GM21717 (cell line): ENCODE measurements around the gene ZBTB32.
"Not testable (repeated sequence)": the region's sequence is repeated elsewhere in the genome, so short reads cannot be mapped to it uniquely, and the experiment has no call there.

Source experiments
- ATAC-seq: cut with Tn5 transposase; IDR thresholded peaks from one replicate; pipeline ENCODE4 v1.9.1; 2021; ENCODE audit warnings: mild to moderate bottlenecking, moderate library complexity; ENCODE audit not compliant: unreplicated experiment

The ZBTB32 gene

DNA sequence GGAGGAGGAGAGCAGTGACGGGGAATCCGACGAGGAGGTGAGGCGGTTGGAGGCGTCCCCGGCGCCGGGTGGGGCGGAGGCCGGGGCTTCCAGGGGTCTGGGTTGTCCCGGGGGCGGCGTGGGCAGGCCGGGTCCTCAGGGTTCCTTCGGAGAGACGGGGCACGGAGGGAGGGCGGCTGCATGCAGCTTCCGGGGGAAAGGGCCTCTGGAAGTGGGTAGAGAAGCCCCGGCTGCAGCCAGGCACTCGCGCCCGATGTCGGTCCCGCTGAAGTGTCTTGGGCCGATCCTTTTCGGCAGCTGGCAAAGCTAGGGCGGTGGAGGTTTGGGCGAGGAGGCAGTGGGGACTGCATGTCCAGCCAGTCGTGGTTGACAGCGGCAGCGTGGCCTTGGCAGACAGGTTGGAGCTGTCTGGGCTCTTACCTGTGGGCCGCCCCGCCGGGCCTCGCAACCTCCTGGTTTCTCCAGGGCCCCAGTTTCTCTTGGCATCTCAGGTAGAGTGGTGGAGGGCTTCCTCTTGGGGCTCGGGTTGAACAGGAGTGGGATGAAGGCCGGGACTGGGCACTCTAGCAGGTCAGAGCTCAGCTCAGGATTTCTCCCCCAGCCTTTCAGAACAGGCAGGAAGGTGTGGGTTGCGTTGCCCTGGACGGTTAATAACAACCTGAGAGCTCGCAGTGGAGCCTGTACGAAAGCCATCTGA lies 14.1 kb downstream of the ZBTB32 start:
- no peak for ATAC-seq

DNA sequence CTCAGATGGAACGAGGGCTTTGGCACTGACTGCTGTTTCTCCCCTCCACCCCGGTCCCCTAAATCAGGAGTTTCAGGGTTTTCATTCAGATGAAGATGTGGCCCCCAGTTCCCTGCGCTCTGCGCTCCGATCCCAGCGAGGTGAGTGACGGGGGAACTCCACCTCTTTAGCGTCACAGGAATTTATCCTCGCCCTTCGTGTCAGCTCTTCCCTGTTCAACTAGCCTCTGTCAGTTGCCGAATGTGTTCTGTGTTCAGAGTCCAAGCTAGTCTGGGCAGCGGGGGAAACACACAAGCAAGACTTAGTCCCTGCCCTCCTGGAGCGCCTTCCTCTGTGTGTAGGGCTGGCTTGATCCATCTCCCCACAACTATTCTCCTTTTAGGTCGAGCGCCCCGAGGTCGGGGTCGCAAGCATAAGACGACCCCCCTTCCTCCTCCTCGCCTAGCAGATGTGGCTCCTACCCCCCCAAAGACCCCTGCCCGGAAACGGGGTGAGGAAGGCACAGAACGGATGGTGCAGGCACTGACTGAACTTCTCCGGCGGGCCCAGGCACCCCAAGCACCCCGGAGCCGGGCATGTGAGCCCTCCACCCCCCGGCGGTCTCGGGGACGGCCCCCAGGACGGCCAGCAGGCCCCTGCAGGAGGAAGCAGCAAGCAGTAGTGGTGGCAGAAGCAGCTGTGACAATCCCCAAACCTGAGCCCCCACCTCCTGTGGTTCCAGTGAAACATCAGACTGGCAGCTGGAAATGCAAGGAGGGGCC lies 15.2 kb downstream of the ZBTB32 start:
- ATAC-seq = no peak

DNA sequence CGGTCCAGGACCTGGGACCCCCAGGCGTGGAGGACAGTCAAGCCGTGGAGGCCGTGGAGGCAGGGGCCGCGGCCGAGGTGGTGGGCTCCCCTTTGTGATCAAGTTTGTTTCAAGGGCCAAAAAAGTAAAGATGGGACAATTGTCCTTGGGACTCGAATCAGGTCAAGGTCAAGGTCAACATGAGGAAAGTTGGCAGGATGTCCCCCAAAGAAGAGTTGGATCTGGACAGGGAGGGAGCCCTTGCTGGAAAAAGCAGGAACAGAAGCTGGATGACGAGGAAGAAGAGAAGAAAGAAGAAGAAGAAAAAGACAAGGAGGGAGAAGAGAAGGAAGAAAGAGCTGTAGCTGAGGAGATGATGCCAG lies 15.8 kb downstream of the ZBTB32 start:
- ATAC-seq = no peak

DNA sequence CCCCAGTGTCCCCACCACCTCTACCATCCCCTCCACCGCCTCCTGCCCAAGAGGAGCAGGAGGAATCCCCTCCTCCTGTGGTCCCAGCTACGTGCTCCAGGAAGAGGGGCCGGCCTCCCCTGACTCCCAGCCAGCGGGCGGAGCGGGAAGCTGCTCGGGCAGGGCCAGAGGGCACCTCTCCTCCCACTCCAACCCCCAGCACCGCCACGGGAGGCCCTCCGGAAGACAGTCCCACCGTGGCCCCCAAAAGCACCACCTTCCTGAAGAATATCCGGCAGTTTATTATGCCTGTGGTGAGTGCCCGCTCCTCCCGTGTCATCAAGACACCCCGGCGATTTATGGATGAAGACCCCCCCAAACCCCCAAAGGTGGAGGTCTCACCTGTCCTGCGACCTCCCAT lies 16.3 kb downstream of the ZBTB32 start:
- no peak for ATAC-seq

DNA sequence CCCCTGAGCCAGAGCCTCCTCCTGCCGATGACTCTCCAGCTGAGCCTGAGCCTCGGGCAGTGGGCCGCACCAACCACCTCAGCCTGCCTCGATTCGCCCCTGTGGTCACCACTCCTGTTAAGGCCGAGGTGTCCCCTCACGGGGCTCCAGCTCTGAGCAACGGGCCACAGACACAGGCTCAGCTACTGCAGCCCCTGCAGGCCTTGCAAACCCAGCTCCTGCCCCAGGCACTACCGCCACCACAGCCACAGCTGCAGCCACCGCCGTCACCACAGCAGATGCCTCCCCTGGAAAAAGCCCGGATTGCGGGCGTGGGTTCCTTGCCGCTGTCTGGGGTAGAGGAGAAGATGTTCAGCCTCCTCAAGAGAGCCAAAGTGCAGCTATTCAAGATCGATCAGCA lies 17.0 kb downstream of the ZBTB32 start:
- no peak for ATAC-seq

DNA sequence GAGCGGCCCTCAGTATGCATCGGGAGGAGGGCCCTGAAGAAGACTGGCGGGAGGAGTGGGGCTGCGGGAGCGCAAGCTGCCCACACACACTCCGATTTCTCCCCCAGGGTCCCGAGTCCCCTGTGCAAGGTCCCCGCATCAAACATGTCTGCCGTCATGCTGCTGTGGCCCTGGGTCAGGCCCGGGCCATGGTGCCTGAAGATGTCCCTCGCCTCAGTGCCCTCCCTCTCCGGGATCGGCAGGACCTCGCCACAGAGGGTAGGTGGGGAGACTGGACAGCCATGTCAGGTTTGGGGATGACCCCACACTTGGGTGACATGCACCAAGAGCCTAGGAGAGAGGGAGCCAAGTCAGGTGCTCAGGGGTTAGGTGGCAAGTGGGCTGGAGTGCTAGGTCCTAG lies 18.1 kb downstream of the ZBTB32 start:
- ATAC-seq = no peak

DNA sequence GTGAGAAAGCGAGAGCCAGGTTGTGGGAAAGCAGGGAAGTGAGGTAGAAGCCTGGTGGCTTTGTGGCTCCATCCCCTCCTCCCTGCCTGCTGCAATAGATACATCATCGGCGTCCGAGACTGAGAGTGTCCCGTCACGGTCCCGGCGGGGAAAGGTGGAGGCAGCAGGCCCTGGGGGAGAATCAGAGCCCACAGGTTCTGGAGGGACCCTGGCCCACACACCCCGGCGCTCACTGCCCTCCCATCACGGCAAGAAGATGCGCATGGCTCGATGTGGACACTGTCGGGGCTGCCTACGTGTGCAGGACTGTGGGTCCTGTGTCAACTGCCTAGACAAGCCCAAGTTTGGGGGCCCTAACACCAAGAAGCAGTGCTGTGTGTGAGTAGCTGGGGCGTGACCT lies 18.5 kb downstream of the ZBTB32 start:
- ATAC-seq = no peak

DNA sequence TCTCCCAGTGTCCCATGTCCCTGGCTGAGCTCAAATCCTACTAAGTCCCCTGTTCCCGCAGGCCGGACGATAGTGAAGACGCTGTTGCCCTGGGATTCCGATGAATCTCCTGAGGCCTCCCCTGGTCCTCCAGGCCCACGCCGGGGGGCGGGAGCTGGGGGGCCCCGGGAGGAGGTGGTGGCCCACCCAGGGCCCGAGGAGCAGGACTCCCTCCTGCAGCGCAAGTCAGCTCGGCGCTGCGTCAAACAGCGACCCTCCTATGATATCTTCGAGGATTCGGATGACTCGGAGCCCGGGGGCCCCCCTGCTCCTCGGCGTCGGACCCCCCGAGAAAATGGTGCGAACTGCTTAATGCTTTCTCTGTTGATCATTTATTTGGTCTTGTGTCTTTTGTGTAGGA lies 19.3 kb downstream of the ZBTB32 start:
- no peak for ATAC-seq

DNA sequence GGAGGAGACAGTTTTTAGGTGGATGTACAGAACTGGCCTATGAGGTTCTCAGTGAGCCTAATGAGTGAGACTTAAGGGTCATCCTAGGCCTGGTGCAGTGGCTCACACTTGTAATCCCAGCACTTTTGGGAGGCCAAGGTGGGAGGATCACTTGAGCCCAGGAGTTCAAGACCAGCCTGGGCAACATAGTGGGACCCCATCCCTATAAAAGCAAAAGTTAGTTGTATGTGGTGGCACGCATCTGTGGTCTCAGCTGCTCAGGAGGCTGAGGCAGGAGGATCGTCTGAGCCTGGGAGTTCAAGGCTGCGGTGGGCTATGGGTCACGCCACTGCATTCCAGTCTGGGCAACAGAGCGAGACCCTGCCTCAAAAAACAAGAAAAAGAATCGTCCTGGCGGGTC lies 19.8 kb downstream of the ZBTB32 start:
- not testable (repeated sequence) for ATAC-seq

DNA sequence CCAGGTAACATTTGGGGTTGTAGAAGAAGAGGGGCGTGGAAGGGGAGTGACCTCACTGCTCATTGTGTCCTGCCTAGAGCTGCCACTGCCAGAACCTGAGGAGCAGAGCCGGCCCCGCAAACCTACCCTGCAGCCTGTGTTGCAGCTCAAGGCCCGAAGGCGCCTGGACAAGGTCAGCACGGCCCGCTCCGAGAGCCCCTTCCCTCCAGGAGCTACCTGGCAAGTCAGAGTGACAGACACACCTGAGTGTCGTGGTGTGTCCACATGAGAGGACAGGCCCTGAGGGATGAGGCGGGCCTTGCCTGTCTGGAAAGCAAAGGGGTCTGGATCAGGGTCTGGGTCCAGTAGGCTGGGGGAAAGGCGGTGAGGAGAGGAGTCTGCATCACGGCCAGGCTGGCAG lies 20.2 kb downstream of the ZBTB32 start:
- ATAC-seq = no peak

DNA sequence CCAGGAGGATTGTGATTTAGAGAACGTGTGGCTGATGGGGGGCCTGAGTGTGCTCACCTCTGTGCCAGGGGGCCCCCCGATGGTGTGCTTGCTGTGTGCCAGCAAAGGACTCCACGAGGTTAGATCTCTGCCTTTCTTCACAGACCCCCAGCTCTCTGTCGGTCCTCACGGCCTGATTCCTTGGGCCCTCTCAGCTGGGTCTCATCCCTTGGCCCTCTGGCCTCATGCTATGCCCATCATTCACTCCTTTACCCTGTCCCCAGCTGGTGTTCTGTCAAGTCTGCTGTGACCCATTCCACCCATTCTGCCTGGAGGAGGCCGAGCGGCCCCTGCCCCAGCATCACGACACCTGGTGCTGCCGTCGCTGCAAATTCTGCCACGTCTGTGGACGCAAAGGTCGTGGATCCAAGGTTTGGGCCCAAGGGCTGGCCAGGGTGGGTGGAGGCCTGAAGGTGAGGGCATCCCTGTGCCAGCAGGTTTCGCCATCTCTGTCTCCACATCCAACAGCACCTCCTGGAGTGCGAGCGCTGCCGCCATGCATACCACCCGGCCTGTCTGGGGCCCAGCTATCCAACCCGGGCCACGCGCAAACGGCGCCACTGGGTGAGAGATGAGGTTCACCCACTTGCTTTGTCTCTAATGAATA lies 21.0 kb downstream of the ZBTB32 start:
- ATAC-seq = no peak

DNA sequence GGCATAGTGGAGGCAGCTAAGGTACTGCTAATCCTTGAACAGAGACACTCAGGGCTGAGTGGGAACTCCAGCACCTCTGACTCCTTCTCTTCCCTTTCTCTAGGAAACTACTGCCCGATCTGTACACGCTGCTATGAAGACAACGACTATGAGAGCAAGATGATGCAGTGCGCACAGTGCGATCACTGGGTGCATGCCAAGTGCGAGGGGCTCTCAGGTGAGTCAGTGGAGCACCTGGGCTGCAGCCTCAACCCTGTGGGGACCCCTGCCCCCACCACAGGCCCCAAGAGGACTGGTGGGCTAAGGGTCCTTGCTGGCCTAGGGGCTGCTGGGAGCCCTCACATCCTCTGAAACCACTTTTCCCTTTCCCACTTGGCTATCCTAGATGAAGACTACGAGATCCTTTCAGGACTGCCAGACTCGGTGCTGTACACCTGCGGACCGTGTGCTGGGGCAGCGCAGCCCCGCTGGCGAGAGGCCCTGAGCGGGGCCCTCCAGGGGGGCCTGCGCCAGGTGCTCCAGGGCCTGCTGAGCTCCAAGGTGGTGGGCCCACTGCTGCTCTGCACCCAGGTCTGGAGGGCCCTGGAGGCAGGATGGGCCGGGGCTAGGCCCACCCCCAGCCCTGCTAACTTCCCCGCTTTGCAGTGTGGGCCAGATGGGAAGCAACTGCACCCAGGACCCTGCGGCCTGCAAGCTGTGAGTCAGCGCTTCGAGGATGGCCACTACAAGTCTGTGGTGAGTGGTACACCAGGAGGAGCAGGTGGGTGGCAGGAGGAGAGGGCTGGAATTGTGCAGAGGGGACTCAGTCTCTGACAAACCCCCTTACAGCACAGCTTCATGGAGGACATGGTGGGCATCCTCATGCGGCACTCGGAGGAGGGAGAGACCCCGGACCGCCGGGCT lies 22.9 kb downstream of the ZBTB32 start:
- no peak for ATAC-seq

DNA sequence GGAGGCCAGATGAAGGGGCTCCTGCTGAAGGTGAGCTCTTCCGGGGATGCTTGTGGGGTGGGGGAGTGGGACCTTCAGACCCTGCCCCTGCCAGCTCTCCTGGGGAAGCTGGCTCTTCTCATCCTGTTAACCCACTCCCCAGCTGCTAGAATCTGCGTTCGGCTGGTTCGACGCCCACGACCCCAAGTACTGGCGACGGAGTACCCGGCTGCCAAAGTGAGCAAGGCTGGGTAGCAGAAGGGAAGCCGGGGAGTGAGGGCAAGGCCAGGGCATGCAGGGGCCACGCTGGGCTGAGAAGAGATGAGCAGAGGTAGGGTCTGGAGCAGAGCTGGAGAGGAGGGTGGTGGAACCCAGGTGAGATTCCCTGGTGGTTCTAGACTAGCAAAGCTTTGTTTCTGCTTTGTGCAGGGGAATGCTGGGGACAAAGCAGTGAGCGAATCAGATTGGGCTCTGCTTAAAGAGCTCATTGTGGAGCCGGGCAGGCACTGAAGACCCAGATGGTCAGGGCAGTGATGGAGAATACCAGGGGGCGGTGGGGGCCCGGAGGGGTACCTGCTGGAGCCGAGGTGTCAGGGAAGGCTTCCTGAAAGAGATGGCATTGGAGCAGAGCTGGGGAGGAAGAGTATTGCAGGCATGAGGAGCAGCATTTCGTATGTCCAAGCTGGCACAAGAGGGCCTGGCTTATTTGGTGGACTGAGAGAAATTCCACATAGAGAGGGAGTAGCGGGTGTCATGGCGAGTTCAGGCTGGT lies 23.8 kb downstream of the ZBTB32 start:
- no peak for ATAC-seq

DNA sequence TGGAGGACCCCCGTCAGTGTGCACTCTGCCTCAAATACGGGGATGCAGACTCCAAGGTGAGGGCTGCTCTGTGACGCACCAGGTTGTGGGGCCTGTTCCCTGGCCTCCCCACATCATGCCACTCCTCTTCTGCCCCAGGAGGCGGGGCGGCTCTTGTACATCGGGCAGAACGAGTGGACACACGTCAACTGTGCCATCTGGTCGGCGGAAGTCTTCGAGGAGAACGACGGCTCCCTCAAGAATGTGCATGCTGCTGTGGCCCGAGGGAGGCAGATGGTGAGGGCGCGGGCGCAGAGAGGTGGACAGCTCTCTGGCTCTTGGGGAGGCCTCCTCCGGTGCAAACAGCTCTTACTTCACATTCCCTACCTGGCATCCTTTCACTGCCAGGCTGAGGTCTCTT lies 24.7 kb downstream of the ZBTB32 start:
- ATAC-seq = no peak

DNA sequence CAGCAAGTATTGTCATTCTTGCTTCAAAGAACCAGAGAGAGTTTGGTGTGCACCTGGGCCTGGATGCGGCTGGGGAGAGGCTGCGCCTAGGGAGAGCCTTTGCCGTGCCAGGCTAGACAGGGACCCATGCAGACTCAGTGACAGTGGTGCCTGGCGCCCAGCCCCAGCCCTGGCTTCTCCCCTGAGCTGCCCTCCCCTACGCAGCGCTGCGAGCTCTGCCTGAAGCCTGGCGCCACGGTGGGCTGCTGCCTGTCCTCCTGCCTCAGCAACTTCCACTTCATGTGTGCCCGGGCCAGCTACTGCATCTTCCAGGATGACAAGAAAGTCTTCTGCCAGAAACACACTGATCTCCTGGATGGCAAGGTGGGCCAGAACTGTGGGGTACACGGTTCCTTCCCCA lies 25.4 kb downstream of the ZBTB32 start:
- ATAC-seq = no peak

DNA sequence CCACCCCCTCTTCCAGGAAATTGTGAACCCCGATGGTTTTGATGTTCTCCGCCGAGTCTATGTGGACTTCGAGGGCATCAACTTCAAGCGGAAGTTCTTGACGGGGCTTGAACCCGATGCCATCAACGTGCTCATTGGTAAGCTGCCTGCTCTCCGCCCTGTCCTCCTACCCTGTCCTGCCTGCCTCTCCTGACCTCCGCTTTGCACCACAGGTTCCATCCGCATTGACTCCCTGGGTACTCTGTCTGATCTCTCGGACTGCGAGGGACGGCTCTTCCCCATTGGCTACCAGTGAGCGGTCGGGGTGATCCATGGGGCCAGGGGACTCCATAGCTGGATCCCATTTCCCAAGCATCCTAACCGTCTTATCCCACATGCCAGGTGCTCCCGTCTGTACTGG lies 26.0 kb downstream of the ZBTB32 start:
- ATAC-seq = no peak

DNA sequence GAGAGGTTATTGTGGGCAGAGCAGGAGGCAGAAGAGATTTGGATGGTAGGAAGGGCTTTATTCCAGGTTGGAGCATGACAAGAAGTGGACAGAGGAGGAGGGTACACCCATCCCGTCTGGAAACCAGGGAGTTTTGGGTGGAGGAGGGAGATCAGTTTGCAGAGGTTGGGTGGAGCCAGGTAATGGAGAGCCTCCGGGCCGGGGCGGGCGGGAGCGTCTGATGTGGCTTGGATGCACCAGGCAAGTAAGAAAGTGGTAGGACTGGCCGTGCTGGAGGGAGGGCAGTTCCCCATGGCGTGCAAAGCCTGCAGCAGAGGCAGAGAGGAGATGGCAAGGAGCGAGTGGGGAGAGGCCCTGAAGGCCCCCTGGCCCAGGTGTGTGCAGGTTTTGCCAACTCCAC lies 27.0 kb downstream of the ZBTB32 start:
- ATAC-seq = no peak

DNA sequence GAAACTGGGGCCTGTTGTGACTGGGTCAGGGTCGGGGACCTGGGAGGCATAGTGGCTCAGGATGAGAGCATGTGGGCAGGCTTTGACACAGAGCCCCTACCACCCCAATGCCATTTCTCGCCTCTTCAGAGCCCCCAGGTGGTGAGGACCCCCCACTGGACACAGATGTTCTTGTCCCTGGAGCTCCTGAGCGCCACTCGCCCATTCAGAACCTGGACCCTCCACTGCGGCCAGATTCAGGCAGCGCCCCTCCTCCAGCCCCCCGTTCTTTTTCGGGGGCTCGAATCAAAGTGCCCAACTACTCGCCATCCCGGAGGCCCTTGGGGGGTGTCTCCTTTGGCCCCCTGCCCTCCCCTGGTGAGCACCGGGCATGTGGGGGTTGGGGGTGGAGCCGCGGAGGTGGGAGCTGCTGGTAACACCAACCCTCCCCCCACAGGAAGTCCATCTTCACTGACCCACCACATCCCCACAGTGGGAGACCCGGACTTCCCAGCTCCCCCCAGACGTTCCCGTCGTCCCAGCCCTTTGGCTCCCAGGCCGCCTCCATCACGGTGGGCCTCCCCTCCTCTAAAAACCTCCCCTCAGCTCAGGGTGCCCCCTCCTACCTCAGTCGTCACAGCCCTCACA lies 27.5 kb downstream of the ZBTB32 start:
- no peak for ATAC-seq

DNA sequence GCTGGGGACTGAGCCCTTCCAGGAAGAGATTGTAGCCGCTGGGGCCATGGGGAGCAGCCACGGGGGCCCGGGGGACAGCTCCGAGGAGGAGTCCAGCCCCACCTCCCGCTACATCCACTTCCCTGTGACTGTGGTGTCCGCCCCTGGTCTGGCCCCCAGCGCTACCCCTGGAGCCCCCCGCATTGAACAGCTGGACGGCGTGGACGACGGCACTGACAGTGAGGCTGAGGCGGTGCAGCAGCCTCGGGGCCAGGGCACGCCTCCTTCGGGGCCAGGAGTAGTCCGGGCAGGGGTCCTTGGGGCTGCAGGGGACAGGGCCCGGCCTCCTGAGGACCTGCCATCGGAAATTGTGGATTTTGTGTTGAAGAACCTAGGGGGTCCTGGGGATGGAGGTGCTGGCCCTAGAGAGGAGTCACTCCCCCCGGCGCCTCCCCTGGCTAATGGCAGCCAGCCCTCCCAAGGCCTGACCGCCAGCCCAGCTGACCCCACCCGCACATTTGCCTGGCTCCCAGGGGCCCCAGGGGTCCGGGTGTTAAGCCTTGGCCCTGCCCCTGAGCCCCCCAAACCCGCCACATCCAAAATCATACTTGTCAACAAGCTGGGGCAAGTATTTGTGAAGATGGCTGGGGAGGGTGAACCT lies 28.3 kb downstream of the ZBTB32 start:
- ATAC-seq = no peak
